HepG2 (cell line): ENCODE measurements around the gene ACAT2. TPM values are rescaled to one million over a fixed set of nuclear protein-coding genes. Genes with fewer than 3 reads are reported as not detected.

ENCODE experiments used
- ARNT2 ChIP-seq: sonication (generic); formaldehyde crosslinking; IDR thresholded peaks from 2 replicates; pipeline ENCODE4 v1.8.0; 2022; ENCODE audit warnings: mild to moderate bottlenecking, low read depth, missing genetic modification reagents, moderate library complexity
- ESRRA ChIP-seq: sonication (generic); formaldehyde crosslinking; IDR thresholded peaks from 2 replicates; pipeline ENCODE4 v1.5.1; 2020; ENCODE audit warnings: mild to moderate bottlenecking, low read depth, missing genetic modification reagents
- FOSL1 ChIP-seq: sonication (generic); formaldehyde crosslinking; IDR thresholded peaks from 2 replicates; pipeline ENCODE4 v1.9.0; 2021; ENCODE audit warnings: missing genetic modification reagents, borderline replicate concordance
- HNF4A ChIP-seq: sonication (generic); formaldehyde crosslinking; IDR thresholded peaks from 2 replicates; pipeline ENCODE4 v1.4.0; 2020; ENCODE audit warnings: missing genetic modification reagents
- NFIB ChIP-seq: sonication (generic); formaldehyde crosslinking; IDR thresholded peaks from 2 replicates; pipeline ENCODE4 v1.9.0; 2021; ENCODE audit warnings: missing genetic modification reagents, mild to moderate bottlenecking, borderline replicate concordance
- NR2F2 ChIP-seq: IDR thresholded peaks from 2 replicates; pipeline ENCODE4 v1.6.1; 2012; ENCODE audit warnings: low read depth, inconsistent platforms, borderline replicate concordance
- POGZ ChIP-seq: sonication (generic); formaldehyde crosslinking; IDR thresholded peaks from 2 replicates; pipeline ENCODE4 v1.4.0; 2020; ENCODE audit warnings: mild to moderate bottlenecking, missing genetic modification reagents
- POLR2G ChIP-seq: fragments of 200-400 bp; formaldehyde crosslinking; IDR thresholded peaks from 2 replicates; pipeline ENCODE4 v1.6.1; 2018; ENCODE audit warnings: mild to moderate bottlenecking, low read depth, low read length, moderate library complexity
- SETDB1 ChIP-seq: sonication (generic); formaldehyde crosslinking; IDR thresholded peaks from 2 replicates; pipeline ENCODE4 v1.5.1; 2020; ENCODE audit warnings: missing genetic modification reagents, mild to moderate bottlenecking, borderline replicate concordance
- SMARCC2 ChIP-seq: fragments of 450-650 bp; IDR thresholded peaks from 2 replicates; pipeline ENCODE4 v1.6.1; 2017; ENCODE audit warnings: antibody characterized with exemption, mild to moderate bottlenecking
- SMC3 ChIP-seq: IDR thresholded peaks from 2 replicates; pipeline ENCODE4 v1.6.1; 2011; ENCODE audit warnings: low read length, improper control_type of control experiment
- SP140L ChIP-seq: sonication (generic); formaldehyde crosslinking; IDR thresholded peaks from 2 replicates; pipeline ENCODE4 v1.4.0; 2020; ENCODE audit warnings: missing genetic modification reagents, borderline replicate concordance
- SP5 ChIP-seq: IDR thresholded peaks from 2 replicates; pipeline ENCODE4 v1.6.1; 2016; ENCODE audit warnings: low read depth, borderline replicate concordance
- TAF1 ChIP-seq: sonication (generic); formaldehyde crosslinking; IDR thresholded peaks from 2 replicates; pipeline ENCODE4 v1.4.0; 2020; ENCODE audit warnings: missing genetic modification reagents
- TEAD3 ChIP-seq: optimal IDR thresholded peaks from 2 replicates; pipeline ENCODE3; 2016; ENCODE audit warnings: borderline replicate concordance
- ZMYM3 ChIP-seq: sonication (generic); formaldehyde crosslinking; IDR thresholded peaks from 2 replicates; pipeline ENCODE4 v1.5.1; 2020; ENCODE audit warnings: mild to moderate bottlenecking, missing genetic modification reagents
- ZNF17 ChIP-seq: sonication (generic); formaldehyde crosslinking; IDR thresholded peaks from 2 replicates; pipeline ENCODE4 v1.5.0; 2020; ENCODE audit warnings: mild to moderate bottlenecking, missing genetic modification reagents
- ZNF383 ChIP-seq: sonication (generic); formaldehyde crosslinking; IDR thresholded peaks from 2 replicates; pipeline ENCODE4 v1.4.0; 2020; ENCODE audit warnings: missing genetic modification reagents, mild to moderate bottlenecking, borderline replicate concordance
- ZNF780A ChIP-seq: sonication (generic); formaldehyde crosslinking; IDR thresholded peaks from 2 replicates; pipeline ENCODE4 v1.8.0; 2022; ENCODE audit warnings: mild to moderate bottlenecking, missing genetic modification reagents, moderate library complexity
- polyA plus RNA-seq, 8 experiments: library from polyadenylated mRNA; depleted of rRNA in 3 of 8; stranded (reverse) in 7 of 8; unstranded in 1 of 8; fragments of >200 nt; fragmentation: Illumina TruSeq in 4 of 8; extraction: Trizol in 4 of 8; gene quantifications; 2 replicates each; pipeline versions ENCODE4 v1.2.1 to v1.2.3, GENCODE V29; 2011 to 2016; ENCODE audit warnings: low read depth in 4 of 8, missing spikeins in 1 of 8, mixed read lengths in 1 of 8; ENCODE audit not compliant: insufficient read depth in 1 of 8
- total RNA-seq, 5 experiments: library from RNA; depleted of rRNA; stranded (reverse); fragments of >200 nt; fragmentation: Illumina TruSeq; extraction: Trizol; gene quantifications; 2 replicates each; pipeline ENCODE4 v1.2.3, GENCODE V29; 2016; ENCODE audit warnings: low read depth in 1 of 5
- TF ChIP-seq, protein P1 (sequence below), 2 experiments: fragments of 450-650 bp in 1 of 2; sonication (generic) in 1 of 2; formaldehyde crosslinking in 1 of 2; IDR thresholded peaks; 2 replicates each; pipeline versions ENCODE4 v1.6.1 to v1.8.0; 2016 to 2022; ENCODE audit warnings: antibody characterized with exemption in 1 of 2, mild to moderate bottlenecking in 1 of 2, missing genetic modification reagents in 1 of 2
- TF ChIP-seq, protein P2 (sequence below): sonication (generic); formaldehyde crosslinking; IDR thresholded peaks from 2 replicates; pipeline ENCODE4 v1.4.0; 2020; ENCODE audit warnings: mild to moderate bottlenecking, missing genetic modification reagents

The ACAT2 gene
- total and polyA plus RNA-seq, 2 of the 13 experiments (the other 11 are each of a cell fraction or from before 2014, with no cell fraction given) = 121 to 534 TPM

DNA sequence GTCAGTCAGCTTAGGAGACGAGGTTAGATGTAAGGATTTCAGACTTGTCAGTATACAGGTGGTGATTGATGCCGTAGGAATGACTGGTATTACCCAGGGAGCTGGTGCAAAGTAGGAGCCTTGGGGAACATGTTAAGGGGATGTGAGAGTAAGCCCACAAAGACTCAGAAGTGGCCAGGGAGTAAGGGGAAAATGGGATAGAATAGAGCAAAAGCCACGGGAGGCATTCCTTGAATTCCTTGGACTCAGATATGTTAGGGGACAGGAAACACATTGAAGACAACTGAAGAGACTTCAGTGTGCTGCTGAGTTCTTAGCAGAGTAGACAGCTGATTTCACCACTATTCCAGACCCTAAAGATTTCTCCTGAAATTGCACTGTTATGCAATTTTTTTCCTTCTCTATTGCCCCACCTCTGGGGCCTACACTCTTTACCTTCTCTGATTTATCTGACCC lies 1.2 kb upstream of the ACAT2 start (continued):
- TF ChIP-seq ESRRA (CRISPR knock-in tag) (no peak), SP5 (no peak), POLR2G (no peak), NFIB (no peak), ZNF780A (CRISPR knock-in tag) (no peak), ZNF383 (CRISPR knock-in tag) (0 out of 2 replicates have a peak, but pooled peaks have one; percentile 52), POGZ (CRISPR knock-in tag) (no peak), TAF1 (no peak), ZNF17 (CRISPR knock-in tag) (no peak), FOSL1 (CRISPR knock-in tag) (no peak), SETDB1 (CRISPR knock-in tag) (no peak), ARNT2 (peak; percentile 53; the same call in 1 of the 2 replicates), TEAD3 (CRISPR knock-in tag) (peak; percentile 71), SMARCC2 (no peak), HNF4A (CRISPR knock-in tag) (no peak), SMC3 (no peak), ZMYM3 (no peak), NR2F2 (no peak), SP140L (CRISPR knock-in tag) (no peak)
- TF ChIP-seq, protein P1, sequence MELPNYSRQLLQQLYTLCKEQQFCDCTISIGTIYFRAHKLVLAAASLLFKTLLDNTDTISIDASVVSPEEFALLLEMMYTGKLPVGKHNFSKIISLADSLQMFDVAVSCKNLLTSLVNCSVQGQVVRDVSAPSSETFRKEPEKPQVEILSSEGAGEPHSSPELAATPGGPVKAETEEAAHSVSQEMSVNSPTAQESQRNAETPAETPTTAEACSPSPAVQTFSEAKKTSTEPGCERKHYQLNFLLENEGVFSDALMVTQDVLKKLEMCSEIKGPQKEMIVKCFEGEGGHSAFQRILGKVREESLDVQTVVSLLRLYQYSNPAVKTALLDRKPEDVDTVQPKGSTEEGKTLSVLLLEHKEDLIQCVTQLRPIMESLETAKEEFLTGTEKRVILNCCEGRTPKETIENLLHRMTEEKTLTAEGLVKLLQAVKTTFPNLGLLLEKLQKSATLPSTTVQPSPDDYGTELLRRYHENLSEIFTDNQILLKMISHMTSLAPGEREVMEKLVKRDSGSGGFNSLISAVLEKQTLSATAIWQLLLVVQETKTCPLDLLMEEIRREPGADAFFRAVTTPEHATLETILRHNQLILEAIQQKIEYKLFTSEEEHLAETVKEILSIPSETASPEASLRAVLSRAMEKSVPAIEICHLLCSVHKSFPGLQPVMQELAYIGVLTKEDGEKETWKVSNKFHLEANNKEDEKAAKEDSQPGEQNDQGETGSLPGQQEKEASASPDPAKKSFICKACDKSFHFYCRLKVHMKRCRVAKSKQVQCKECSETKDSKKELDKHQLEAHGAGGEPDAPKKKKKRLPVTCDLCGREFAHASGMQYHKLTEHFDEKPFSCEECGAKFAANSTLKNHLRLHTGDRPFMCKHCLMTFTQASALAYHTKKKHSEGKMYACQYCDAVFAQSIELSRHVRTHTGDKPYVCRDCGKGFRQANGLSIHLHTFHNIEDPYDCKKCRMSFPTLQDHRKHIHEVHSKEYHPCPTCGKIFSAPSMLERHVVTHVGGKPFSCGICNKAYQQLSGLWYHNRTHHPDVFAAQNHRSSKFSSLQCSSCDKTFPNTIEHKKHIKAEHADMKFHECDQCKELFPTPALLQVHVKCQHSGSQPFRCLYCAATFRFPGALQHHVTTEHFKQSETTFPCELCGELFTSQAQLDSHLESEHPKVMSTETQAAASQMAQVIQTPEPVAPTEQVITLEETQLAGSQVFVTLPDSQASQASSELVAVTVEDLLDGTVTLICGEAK (IDR thresholded peaks at IDR 0.05) = no peak
- TF ChIP-seq, protein P1 (CRISPR knock-in tag; IDR thresholded peaks at IDR 0.05) = no peak
- TF ChIP-seq, protein P2, sequence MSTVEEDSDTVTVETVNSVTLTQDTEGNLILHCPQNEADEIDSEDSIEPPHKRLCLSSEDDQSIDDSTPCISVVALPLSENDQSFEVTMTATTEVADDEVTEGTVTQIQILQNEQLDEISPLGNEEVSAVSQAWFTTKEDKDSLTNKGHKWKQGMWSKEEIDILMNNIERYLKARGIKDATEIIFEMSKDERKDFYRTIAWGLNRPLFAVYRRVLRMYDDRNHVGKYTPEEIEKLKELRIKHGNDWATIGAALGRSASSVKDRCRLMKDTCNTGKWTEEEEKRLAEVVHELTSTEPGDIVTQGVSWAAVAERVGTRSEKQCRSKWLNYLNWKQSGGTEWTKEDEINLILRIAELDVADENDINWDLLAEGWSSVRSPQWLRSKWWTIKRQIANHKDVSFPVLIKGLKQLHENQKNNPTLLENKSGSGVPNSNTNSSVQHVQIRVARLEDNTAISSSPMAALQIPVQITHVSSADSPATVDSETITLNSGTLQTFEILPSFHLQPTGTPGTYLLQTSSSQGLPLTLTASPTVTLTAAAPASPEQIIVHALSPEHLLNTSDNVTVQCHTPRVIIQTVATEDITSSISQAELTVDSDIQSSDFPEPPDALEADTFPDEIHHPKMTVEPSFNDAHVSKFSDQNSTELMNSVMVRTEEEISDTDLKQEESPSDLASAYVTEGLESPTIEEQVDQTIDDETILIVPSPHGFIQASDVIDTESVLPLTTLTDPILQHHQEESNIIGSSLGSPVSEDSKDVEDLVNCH = no peak
